PC-9 (cell line): ENCODE data around the gene GFRA1. TPM values are rescaled to one million over a fixed set of nuclear protein-coding genes. Genes with fewer than 3 reads are reported as not detected.

Source experiments
- BruUV-seq: library from RNA; stranded (reverse); fragments of 400-500 nt; replicated peaks from 2 replicates; lab custom pipeline; 2021; lab: Mats Ljungman, UMichigan
- CTCF ChIA-PET: fragments of 300-600 bp; sonication (Branson Sonifier 250); formaldehyde crosslinking; loops from one replicate; lab custom pipeline; 2022; ENCODE audit warnings: antibody characterized with exemption; lab: Charles Lee
- POLR2A ChIA-PET: fragments of 300-600 bp; sonication (Branson Sonifier 250); formaldehyde crosslinking; loops from one replicate; lab custom pipeline; 2022; ENCODE audit warnings: antibody characterized with exemption; ENCODE audit not compliant: unreplicated experiment; lab: Charles Lee
- DNase-seq, 2 experiments: peaks; one replicate each; pipeline versions ENCODE4 v3.0.0 to v3.0.0-alpha.2; 2015 to 2022; ENCODE audit warnings: mixed read lengths in 1 of 2
- H2AFZ ChIP-seq: fragments of 200-600 bp; sonication (generic); 2 replicates; pipeline ENCODE4 v1.8.1; 2017; ENCODE audit warnings: antibody characterized with exemption
- H3F3A ChIP-seq: fragments of 200-600 bp; sonication (generic); 2 replicates; pipeline ENCODE4 v1.8.1; 2017; ENCODE audit warnings: antibody characterized with exemption, mild to moderate bottlenecking, low read depth; ENCODE audit not compliant: insufficient read depth
- H3K27ac ChIP-seq: fragments of 200-600 bp; sonication (generic); 2 replicates; pipeline ENCODE4 v1.6.1; 2016; ENCODE audit warnings: mixed run types
- H3K27me3 ChIP-seq: fragments of 200-600 bp; sonication (generic); 2 replicates; pipeline ENCODE4 v1.6.1; 2016; ENCODE audit warnings: low read depth, mixed run types; ENCODE audit not compliant: insufficient read depth
- H3K36me3 ChIP-seq: fragments of 200-600 bp; sonication (generic); 2 replicates; pipeline ENCODE4 v1.6.1; 2016; ENCODE audit warnings: low read depth, mixed run types
- H3K4me1 ChIP-seq: fragments of 200-600 bp; sonication (generic); replicated peaks from 2 replicates; pipeline ENCODE4 v1.6.1; 2016; ENCODE audit warnings: mixed run types; ENCODE audit not compliant: insufficient read depth
- H3K4me2 ChIP-seq: fragments of 200-600 bp; sonication (generic); 2 replicates; pipeline ENCODE4 v1.6.1; 2017; ENCODE audit warnings: mixed run types
- H3K4me3 ChIP-seq: fragments of 200-600 bp; sonication (generic); 2 replicates; pipeline ENCODE4 v1.6.1; 2016; ENCODE audit warnings: mixed run types
- H3K79me2 ChIP-seq: fragments of 200-600 bp; sonication (generic); 2 replicates; pipeline ENCODE4 v1.6.1; 2017; ENCODE audit warnings: low read depth, mixed run types
- H3K9me2 ChIP-seq: fragments of 200-600 bp; sonication (generic); 2 replicates; pipeline ENCODE4 v1.8.1; 2017; ENCODE audit warnings: mild to moderate bottlenecking; ENCODE audit not compliant: insufficient read depth
- H3K9me3 ChIP-seq: fragments of 200-600 bp; sonication (generic); 2 replicates; pipeline ENCODE4 v1.8.1; 2016; ENCODE audit warnings: low read depth; ENCODE audit not compliant: insufficient read depth
- H4K20me1 ChIP-seq: fragments of 200-600 bp; sonication (generic); 2 replicates; pipeline ENCODE4 v1.8.1; 2017; ENCODE audit not compliant: insufficient read depth
- EZH2 ChIP-seq: fragments of 200-600 bp; sonication (generic); IDR thresholded peaks from 2 replicates; pipeline ENCODE4 v1.8.0; 2017; ENCODE audit warnings: antibody characterized with exemption, low read depth
- intact Hi-C: fragments of 100-400 bp; cut with micrococcal nuclease; formaldehyde crosslinking; loops from one replicate; pipeline ENCODE4 v1.10.0; 2022; ENCODE audit not compliant: unreplicated experiment
- total RNA-seq: library from RNA; stranded (reverse); gene quantifications from 2 replicates; pipeline ENCODE4 v1.2.3, GENCODE V29; 2021
- TF ChIP-seq, protein P1 (sequence below): fragments of 200-600 bp; sonication (generic); conservative IDR thresholded peaks from 2 replicates; pipeline ENCODE4 v1.6.1; 2017; ENCODE audit warnings: mixed run types, antibody characterized with exemption, mild to moderate bottlenecking, moderate library complexity

The GFRA1 gene
- total RNA-seq, 1 experiment from 2014 or later: 0.11 TPM

GRCh38 chr10:116106611-116107010, 166.4 kb downstream of the GFRA1 start:
- no peak for TF ChIP-seq EZH2
- TF ChIP-seq, protein P1, sequence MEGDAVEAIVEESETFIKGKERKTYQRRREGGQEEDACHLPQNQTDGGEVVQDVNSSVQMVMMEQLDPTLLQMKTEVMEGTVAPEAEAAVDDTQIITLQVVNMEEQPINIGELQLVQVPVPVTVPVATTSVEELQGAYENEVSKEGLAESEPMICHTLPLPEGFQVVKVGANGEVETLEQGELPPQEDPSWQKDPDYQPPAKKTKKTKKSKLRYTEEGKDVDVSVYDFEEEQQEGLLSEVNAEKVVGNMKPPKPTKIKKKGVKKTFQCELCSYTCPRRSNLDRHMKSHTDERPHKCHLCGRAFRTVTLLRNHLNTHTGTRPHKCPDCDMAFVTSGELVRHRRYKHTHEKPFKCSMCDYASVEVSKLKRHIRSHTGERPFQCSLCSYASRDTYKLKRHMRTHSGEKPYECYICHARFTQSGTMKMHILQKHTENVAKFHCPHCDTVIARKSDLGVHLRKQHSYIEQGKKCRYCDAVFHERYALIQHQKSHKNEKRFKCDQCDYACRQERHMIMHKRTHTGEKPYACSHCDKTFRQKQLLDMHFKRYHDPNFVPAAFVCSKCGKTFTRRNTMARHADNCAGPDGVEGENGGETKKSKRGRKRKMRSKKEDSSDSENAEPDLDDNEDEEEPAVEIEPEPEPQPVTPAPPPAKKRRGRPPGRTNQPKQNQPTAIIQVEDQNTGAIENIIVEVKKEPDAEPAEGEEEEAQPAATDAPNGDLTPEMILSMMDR: no peak
- H3F3A ChIP-seq: no peaks in the 10 kb centered on the region
- intact Hi-C loops: no loop called here
- no TSS peak for BruUV-seq
- no peak for DNase-seq
- no peak overlapping the region for H3K4me3 ChIP-seq
- H2AFZ ChIP-seq: no peak overlapping the region
- H3K9me2 ChIP-seq: no peaks in the 10 kb centered on the region
- POLR2A ChIA-PET: no interaction called here
- peaks cover 7% of the 10 kb centered on the region; the same call in 1 of the 2 replicates for H3K27me3 ChIP-seq
- no peaks in the 10 kb centered on the region for H3K36me3 ChIP-seq
- H3K4me1 ChIP-seq: no peaks in the 10 kb centered on the region
- H4K20me1 ChIP-seq: no peaks in the 10 kb centered on the region
- CTCF ChIA-PET: no interaction called here
- H3K27ac ChIP-seq: no peak overlapping the region
- H3K4me2 ChIP-seq: no peak overlapping the region
- no peaks in the 10 kb centered on the region for H3K9me3 ChIP-seq
- H3K79me2 ChIP-seq: no peaks in the 10 kb centered on the region

DNA sequence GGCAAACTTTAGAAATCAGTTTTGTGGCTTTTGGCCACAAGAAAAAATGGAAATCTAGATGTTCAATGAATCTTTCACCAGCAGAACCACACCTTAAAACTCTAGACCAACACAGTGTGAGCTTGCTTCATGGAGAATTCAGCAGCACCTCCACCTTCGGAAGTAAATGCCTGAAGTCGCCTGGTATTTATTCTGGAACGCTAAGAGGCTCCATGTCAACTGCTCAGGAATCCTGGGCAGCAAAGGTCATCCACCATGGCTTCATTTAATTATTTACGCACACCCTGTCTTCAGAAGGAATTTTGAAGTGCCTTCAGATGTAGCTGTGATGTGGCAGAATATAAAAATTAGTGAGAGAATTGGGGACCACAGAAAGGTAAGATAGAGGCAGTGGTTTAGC, 167.7 kb downstream of the GFRA1 start:
- Histone ChIP-seq H2AFZ (no peak overlapping the region), H3K36me3 (no peaks in the 10 kb centered on the region), H4K20me1 (no peaks in the 10 kb centered on the region), H3K9me2 (no peaks in the 10 kb centered on the region), H3K4me3 (no peak overlapping the region), H3K27ac (no peak overlapping the region), H3K4me1 (no peaks in the 10 kb centered on the region), H3K27me3 (peaks cover 7% of the 10 kb centered on the region; the same call in 1 of the 2 replicates), H3K9me3 (no peaks in the 10 kb centered on the region), H3K4me2 (no peak overlapping the region), H3K79me2 (no peaks in the 10 kb centered on the region), H3F3A (no peaks in the 10 kb centered on the region)
- no peak for DNase-seq
- POLR2A ChIA-PET: no interaction called here
- intact Hi-C loops: no loop called here
- CTCF ChIA-PET: no interaction called here
- TF ChIP-seq, protein P1: no peak
- no peak for TF ChIP-seq EZH2
- BruUV-seq: no TSS peak

- CTCF ChIA-PET: no interaction called here
- BruUV-seq: no TSS peak
- no peak overlapping the region for H3K27ac ChIP-seq
Measured at GRCh38 chr10:116104210-116104932, 168.6 kb downstream of the GFRA1 start.

More at GRCh38 chr10:116104210-116104932, 168.6 kb downstream of the GFRA1 start:
- no peak for DNase-seq
- no peaks in the 10 kb centered on the region for H3K4me1 ChIP-seq
- no peak overlapping the region for H2AFZ ChIP-seq
- H3F3A ChIP-seq: no peaks in the 10 kb centered on the region
- H3K36me3 ChIP-seq: no peaks in the 10 kb centered on the region
- H3K9me2 ChIP-seq: no peaks in the 10 kb centered on the region
- POLR2A ChIA-PET: no interaction called here
- no peak for TF ChIP-seq EZH2
- TF ChIP-seq, protein P1: no peak
- H3K9me3 ChIP-seq: no peaks in the 10 kb centered on the region
- H3K27me3 ChIP-seq: peaks cover 7% of the 10 kb centered on the region; the same call in 1 of the 2 replicates
- no peak overlapping the region for H3K4me3 ChIP-seq
- H3K4me2 ChIP-seq: no peak overlapping the region
- no peaks in the 10 kb centered on the region for H3K79me2 ChIP-seq
- H4K20me1 ChIP-seq: no peaks in the 10 kb centered on the region
- intact Hi-C loops: no loop called here
